ENCODE data around the gene PCSK1.

DNA sequence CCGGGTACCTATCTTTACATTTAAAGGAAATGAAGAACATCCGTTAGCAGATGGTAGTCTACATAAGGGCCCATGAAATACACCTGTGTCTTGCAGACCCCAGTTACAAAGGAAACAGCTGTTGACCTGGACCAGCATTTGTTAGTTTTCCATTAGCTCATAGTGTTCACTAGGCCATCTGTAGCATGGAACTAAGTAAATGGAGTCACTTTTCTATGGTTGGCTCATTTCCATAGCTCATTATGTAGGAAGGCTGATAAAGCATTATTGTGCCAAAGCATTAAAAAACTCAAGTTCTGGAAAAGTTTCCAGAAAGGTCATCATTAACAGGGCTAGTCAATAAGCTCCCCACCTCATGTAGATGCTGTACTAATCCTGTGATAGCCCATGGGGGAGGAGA is 62.1 kb downstream of the PCSK1 start:
- TF ChIP-seq, protein P1, sequence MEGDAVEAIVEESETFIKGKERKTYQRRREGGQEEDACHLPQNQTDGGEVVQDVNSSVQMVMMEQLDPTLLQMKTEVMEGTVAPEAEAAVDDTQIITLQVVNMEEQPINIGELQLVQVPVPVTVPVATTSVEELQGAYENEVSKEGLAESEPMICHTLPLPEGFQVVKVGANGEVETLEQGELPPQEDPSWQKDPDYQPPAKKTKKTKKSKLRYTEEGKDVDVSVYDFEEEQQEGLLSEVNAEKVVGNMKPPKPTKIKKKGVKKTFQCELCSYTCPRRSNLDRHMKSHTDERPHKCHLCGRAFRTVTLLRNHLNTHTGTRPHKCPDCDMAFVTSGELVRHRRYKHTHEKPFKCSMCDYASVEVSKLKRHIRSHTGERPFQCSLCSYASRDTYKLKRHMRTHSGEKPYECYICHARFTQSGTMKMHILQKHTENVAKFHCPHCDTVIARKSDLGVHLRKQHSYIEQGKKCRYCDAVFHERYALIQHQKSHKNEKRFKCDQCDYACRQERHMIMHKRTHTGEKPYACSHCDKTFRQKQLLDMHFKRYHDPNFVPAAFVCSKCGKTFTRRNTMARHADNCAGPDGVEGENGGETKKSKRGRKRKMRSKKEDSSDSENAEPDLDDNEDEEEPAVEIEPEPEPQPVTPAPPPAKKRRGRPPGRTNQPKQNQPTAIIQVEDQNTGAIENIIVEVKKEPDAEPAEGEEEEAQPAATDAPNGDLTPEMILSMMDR (IDR thresholded peaks at IDR 0.05; ENCODE audit: control extremely low read depth in 1 of 3, insufficient read depth in 1 of 3, low read depth in 1 of 3, low read length in 3 of 3) = no peak
- TF ChIP-seq, protein P2, sequence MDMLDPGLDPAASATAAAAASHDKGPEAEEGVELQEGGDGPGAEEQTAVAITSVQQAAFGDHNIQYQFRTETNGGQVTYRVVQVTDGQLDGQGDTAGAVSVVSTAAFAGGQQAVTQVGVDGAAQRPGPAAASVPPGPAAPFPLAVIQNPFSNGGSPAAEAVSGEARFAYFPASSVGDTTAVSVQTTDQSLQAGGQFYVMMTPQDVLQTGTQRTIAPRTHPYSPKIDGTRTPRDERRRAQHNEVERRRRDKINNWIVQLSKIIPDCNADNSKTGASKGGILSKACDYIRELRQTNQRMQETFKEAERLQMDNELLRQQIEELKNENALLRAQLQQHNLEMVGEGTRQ (IDR thresholded peaks at IDR 0.05; ENCODE audit: low read length) = no peak
- TF ChIP-seq, protein P3, sequence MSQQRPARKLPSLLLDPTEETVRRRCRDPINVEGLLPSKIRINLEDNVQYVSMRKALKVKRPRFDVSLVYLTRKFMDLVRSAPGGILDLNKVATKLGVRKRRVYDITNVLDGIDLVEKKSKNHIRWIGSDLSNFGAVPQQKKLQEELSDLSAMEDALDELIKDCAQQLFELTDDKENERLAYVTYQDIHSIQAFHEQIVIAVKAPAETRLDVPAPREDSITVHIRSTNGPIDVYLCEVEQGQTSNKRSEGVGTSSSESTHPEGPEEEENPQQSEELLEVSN (IDR thresholded peaks at IDR 0.05) = no peak
- TF ChIP-seq PHF8 (conservative IDR thresholded peaks at IDR 0.05; ENCODE audit: low read depth, low read length) = no peak
- no peak for TF ChIP-seq CREB1 (IDR thresholded peaks at IDR 0.05)
- no peak for TF ChIP-seq CHD2 (IDR thresholded peaks at IDR 0.05; ENCODE audit: low read length)
- TF ChIP-seq GTF2F1 (IDR thresholded peaks at IDR 0.05; ENCODE audit: borderline replicate concordance, low read depth, low read length) = no peak
- TF ChIP-seq EZH2 (IDR thresholded peaks at IDR 0.05; ENCODE audit: low read depth, low read length, severe bottlenecking) = no peak

All from H1 (cell line).